Spleen (tissue), 7 donors: ENCODE results near the gene PTPRE.

ENCODE experiments used
- CTCF ChIP-seq, 11 experiments: fragments of 200-600 bp in 7 of 11; fragments of 450-650 bp in 4 of 11; sonication (generic) in 4 of 11; IDR thresholded peaks in 8 of 11; conservative IDR thresholded peaks in 3 of 11; 1 replicate in 7 of 11; 2 replicates in 4 of 11; pipeline versions ENCODE4 v1.4.0 to v1.8.0; 2016 to 2021; ENCODE audit warnings: antibody characterized with exemption in 11 of 11, inconsistent platforms in 4 of 11, mild to moderate bottlenecking in 1 of 11
- POLR2A ChIP-seq, 3 donors: fragments of 450-650 bp; IDR thresholded peaks; one replicate each; pipeline ENCODE4 v1.5.1; 2017; ENCODE audit warnings: antibody characterized with exemption in 3 of 3, mild to moderate bottlenecking in 1 of 3
- donor health status: DM: no; HTN: no; CAD: no; lungs with moderate emphysema.
- donor health status: DM: no; HTN: no; CAD: no.
- donor health status: DM: no; HTN: no; CAD: no.

- no peak for TF ChIP-seq CTCF (IDR thresholded peaks at IDR 0.05 in 8 of 11, conservative IDR thresholded peaks at IDR 0.05 in 3 of 11)
- TF ChIP-seq POLR2A (IDR thresholded peaks at IDR 0.05), result no peak
Observed at GRCh38 chr10:127894146-127894545, 12.8 kb upstream of the PTPRE start.
